ENCODE data around the gene PCDHGA1. TPM values are rescaled to one million over a fixed set of nuclear protein-coding genes. Genes with fewer than 3 reads are reported as not detected.
"Not testable (repeated sequence)": the region's sequence is repeated elsewhere in the genome, so short reads cannot be mapped to it uniquely, and the experiment has no call there.

The PCDHGA1 gene
- total RNA-seq, 1 experiment from 2014 or later, result 0.35 TPM

GRCh38 chr5:141342773-141343172, 12.5 kb downstream of the PCDHGA1 start:
- ChIA-PET CTCF (interaction anchor here (1.0 to 2.2 kb wide), 4 partner anchors 13 to 23 kb away, joined by 4 to 8 read pairs (median 4); partner anchors contain the start of genes PCDHGA4, PCDHGA5 and TAF7), POLR2A (interaction anchor here (0.6 to 0.8 kb wide), 2 partner anchors 9 to 22 kb away, joined by 3 to 5 read pairs; no protein-coding TSS in a partner anchor)
- no TSS peak for BruUV-seq (replicated peaks)
- no peaks in the 10 kb centered on the region for H3K27me3 Mint-ChIP-seq (ENCODE audit: insufficient read depth, unreplicated experiment)
- intact Hi-C loops (cut with micrococcal nuclease), result no loop called here
- no peak overlapping the region for H3K4me3 Mint-ChIP-seq (ENCODE audit: unreplicated experiment)
- H3K4me1 Mint-ChIP-seq (ENCODE audit: insufficient read depth, unreplicated experiment), result no peaks in the 10 kb centered on the region
- no peak for DNase-seq (ENCODE audit: unreplicated experiment)
- no peaks in the 10 kb centered on the region for H3K36me3 Mint-ChIP-seq (ENCODE audit: insufficient read depth, unreplicated experiment)
- TF ChIP-seq, protein P1, sequence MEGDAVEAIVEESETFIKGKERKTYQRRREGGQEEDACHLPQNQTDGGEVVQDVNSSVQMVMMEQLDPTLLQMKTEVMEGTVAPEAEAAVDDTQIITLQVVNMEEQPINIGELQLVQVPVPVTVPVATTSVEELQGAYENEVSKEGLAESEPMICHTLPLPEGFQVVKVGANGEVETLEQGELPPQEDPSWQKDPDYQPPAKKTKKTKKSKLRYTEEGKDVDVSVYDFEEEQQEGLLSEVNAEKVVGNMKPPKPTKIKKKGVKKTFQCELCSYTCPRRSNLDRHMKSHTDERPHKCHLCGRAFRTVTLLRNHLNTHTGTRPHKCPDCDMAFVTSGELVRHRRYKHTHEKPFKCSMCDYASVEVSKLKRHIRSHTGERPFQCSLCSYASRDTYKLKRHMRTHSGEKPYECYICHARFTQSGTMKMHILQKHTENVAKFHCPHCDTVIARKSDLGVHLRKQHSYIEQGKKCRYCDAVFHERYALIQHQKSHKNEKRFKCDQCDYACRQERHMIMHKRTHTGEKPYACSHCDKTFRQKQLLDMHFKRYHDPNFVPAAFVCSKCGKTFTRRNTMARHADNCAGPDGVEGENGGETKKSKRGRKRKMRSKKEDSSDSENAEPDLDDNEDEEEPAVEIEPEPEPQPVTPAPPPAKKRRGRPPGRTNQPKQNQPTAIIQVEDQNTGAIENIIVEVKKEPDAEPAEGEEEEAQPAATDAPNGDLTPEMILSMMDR (IDR thresholded peaks at IDR 0.05; ENCODE audit: unreplicated experiment), result no peak
- H3K27ac Mint-ChIP-seq (ENCODE audit: low read depth, unreplicated experiment), result no peak overlapping the region
- peaks cover 53% of the 10 kb centered on the region for H3K9me3 Mint-ChIP-seq (ENCODE audit: unreplicated experiment)

GRCh38 chr5:141343242-141343952, 13.1 kb downstream of the PCDHGA1 start, which contains the start of gene PCDHGA3:
Gene PCDHGA3 (plus strand): TSS chr5:141343829. CDS start chr5:141344034, 205 bp downstream.
- DNase-seq (ENCODE audit: unreplicated experiment), result no peak
- H3K4me1 Mint-ChIP-seq (ENCODE audit: insufficient read depth, unreplicated experiment), result no peaks in the 10 kb centered on the region
- POLR2A ChIA-PET, result no interaction called here
- H3K27ac Mint-ChIP-seq (ENCODE audit: low read depth, unreplicated experiment), result no peak within 1 kb of the TSS
- CTCF ChIA-PET, result interaction anchor here (0.6 to 2.2 kb wide), 6 partner anchors 12 to 47 kb away, joined by 3 to 8 read pairs (median 4); partner anchors contain the start of genes PCDHGA4 and TAF7
- no TSS peak for BruUV-seq (replicated peaks)
- no peaks in the 10 kb centered on the region for H3K36me3 Mint-ChIP-seq (ENCODE audit: insufficient read depth, unreplicated experiment)
- H3K9me3 Mint-ChIP-seq (ENCODE audit: unreplicated experiment), result peaks cover 50% of the 10 kb centered on the region
- intact Hi-C loops (cut with micrococcal nuclease), result no loop called here
- no peaks in the 10 kb centered on the region for H3K27me3 Mint-ChIP-seq (ENCODE audit: insufficient read depth, unreplicated experiment)
- H3K4me3 Mint-ChIP-seq (ENCODE audit: unreplicated experiment), result no peak within 1 kb of the TSS
- TF ChIP-seq, protein P1 (IDR thresholded peaks at IDR 0.05; ENCODE audit: unreplicated experiment), result no peak

- TF ChIP-seq, protein P1 (IDR thresholded peaks at IDR 0.05; ENCODE audit: unreplicated experiment), result no peak
- BruUV-seq (replicated peaks), result no TSS peak
- ChIA-PET POLR2A (no interaction called here), CTCF (interaction anchor here (1.2 to 2.2 kb wide), 4 partner anchors 12 to 220 kb away, joined by 3 to 8 read pairs (median 4); partner anchors contain the start of gene PCDHGA4)
- no peak for DNase-seq (ENCODE audit: unreplicated experiment)
- Mint-ChIP-seq H3K27me3 (ENCODE audit: insufficient read depth, unreplicated experiment) (no peaks in the 10 kb centered on the region), H3K36me3 (ENCODE audit: insufficient read depth, unreplicated experiment) (no peaks in the 10 kb centered on the region), H3K27ac (ENCODE audit: low read depth, unreplicated experiment) (no peak overlapping the region), H3K9me3 (ENCODE audit: unreplicated experiment) (peaks cover 55% of the 10 kb centered on the region), H3K4me1 (ENCODE audit: insufficient read depth, unreplicated experiment) (no peaks in the 10 kb centered on the region), H3K4me3 (ENCODE audit: unreplicated experiment) (no peak overlapping the region)
- intact Hi-C loops (cut with micrococcal nuclease), result no loop called here
These were observed 13.7 kb downstream of the PCDHGA1 start for GRCh38 chr5:141343953-141344463.

- Mint-ChIP-seq H3K27me3 (ENCODE audit: insufficient read depth, unreplicated experiment) (no peaks in the 10 kb centered on the region), H3K36me3 (ENCODE audit: insufficient read depth, unreplicated experiment) (no peaks in the 10 kb centered on the region), H3K27ac (ENCODE audit: low read depth, unreplicated experiment) (no peak overlapping the region), H3K4me3 (ENCODE audit: unreplicated experiment) (no peak overlapping the region), H3K4me1 (ENCODE audit: insufficient read depth, unreplicated experiment) (no peaks in the 10 kb centered on the region), H3K9me3 (ENCODE audit: unreplicated experiment) (peaks cover 54% of the 10 kb centered on the region)
- intact Hi-C loops (cut with micrococcal nuclease), result no loop called here
- ChIA-PET POLR2A (no interaction called here), CTCF (no interaction called here)
- TF ChIP-seq, protein P1 (IDR thresholded peaks at IDR 0.05; ENCODE audit: unreplicated experiment), result no peak
- no TSS peak for BruUV-seq (replicated peaks)
- DNase-seq (ENCODE audit: unreplicated experiment), result no peak
These were observed 15.0 kb downstream of the PCDHGA1 start for GRCh38 chr5:141345327-141345726.

DNA sequence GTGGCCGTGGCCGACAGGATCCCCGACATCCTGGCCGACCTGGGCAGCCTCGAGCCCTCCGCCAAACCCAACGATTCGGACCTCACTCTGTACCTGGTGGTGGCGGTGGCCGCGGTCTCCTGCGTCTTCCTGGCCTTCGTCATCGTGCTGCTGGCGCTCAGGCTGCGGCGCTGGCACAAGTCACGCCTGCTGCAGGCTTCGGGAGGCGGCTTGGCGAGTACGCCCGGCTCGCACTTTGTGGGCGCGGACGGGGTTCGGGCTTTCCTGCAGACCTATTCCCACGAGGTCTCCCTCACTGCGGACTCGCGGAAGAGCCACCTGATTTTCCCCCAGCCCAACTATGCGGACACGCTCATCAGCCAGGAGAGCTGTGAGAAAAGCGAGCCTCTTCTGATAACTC, 15.7 kb downstream of the PCDHGA1 start:
- H3K9me3 Mint-ChIP-seq (ENCODE audit: unreplicated experiment), result peaks cover 53% of the 10 kb centered on the region
- H3K27me3 Mint-ChIP-seq (ENCODE audit: insufficient read depth, unreplicated experiment); intact Hi-C loops (cut with micrococcal nuclease); DNase-seq (ENCODE audit: unreplicated experiment); H3K4me3 Mint-ChIP-seq (ENCODE audit: unreplicated experiment); POLR2A ChIA-PET; H3K4me1 Mint-ChIP-seq (ENCODE audit: insufficient read depth, unreplicated experiment); H3K36me3 Mint-ChIP-seq (ENCODE audit: insufficient read depth, unreplicated experiment); H3K27ac Mint-ChIP-seq (ENCODE audit: low read depth, unreplicated experiment); BruUV-seq (replicated peaks): not testable (repeated sequence)
- CTCF ChIA-PET, result interaction anchor here (3.2 kb wide), 1 partner anchor 26 kb away, joined by 17 read pairs; the partner anchor contains the start of gene TAF7

Data from MCF 10A (cell line).